ENCODE results near the gene TAS2R3.

- TF ChIP-seq CTCF (IDR thresholded peaks at IDR 0.05) (no peak), POLR2A (IDR thresholded peaks at IDR 0.05) (no peak)
These were observed at the start of gene TAS2R3 for GRCh38 chr7:141763797-141764196.

All from lower leg skin (tissue), 3 donors.